UCSD-AML1 (cell line): ENCODE data around the gene AGBL1.
"Not testable (repeated sequence)": the region's sequence is repeated elsewhere in the genome, so short reads cannot be mapped to it uniquely, and the experiment has no call there.

Experiments used
- DNase-seq: peaks from one replicate; lab custom pipeline; 2025; ENCODE audit not compliant: unreplicated experiment; lab: John Stamatoyannopoulos, UW

AGBL1 gene

GRCh38 chr15:86850939-86851338 is 771.3 kb downstream of the AGBL1 start:
- DNase-seq, result no peak

- no peak for DNase-seq
Measured at GRCh38 chr15:86852741-86853140, 773.1 kb downstream of the AGBL1 start.

DNA sequence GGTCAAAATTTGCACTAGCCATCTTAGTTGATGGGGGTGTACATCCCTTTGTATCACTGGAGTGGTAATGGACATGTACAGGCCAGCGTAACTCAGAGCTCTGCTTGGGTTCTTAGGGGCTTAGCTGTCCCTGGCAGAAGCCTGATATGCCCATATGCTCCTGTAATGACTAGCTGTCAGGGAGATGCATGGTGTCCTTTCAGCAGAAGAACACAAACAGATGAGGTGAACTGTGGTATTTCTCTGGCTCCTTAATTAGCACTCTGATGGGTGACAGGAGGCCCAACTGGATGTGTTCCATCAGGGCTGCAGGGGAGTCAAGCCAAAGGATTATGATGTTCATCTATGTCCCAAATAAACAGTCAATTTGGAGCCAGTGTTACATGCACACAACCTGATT is 774.5 kb downstream of the AGBL1 start:
- no peak for DNase-seq

- DNase-seq, result no peak
Measured at GRCh38 chr15:86855307-86856291, 775.9 kb downstream of the AGBL1 start.

DNA sequence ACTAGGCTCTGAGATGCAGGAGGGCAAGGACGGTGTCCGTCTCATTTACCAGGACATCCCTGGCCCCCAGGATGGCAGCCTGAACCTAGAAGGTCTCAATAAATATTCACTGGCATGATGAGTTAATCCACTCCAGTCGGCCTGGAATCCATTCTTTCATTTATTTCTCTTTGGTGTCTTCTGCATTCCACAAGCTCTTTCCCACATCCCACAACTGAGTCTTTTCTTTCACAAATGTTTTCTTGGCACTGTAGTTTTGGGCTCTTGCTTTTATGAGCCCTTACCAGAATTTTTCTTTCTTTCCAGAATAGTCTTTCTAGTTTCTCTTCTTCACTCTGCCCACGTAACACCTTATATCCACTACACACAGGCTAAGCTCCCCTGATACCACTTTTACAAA is 778.0 kb downstream of the AGBL1 start:
- no peak for DNase-seq

DNA sequence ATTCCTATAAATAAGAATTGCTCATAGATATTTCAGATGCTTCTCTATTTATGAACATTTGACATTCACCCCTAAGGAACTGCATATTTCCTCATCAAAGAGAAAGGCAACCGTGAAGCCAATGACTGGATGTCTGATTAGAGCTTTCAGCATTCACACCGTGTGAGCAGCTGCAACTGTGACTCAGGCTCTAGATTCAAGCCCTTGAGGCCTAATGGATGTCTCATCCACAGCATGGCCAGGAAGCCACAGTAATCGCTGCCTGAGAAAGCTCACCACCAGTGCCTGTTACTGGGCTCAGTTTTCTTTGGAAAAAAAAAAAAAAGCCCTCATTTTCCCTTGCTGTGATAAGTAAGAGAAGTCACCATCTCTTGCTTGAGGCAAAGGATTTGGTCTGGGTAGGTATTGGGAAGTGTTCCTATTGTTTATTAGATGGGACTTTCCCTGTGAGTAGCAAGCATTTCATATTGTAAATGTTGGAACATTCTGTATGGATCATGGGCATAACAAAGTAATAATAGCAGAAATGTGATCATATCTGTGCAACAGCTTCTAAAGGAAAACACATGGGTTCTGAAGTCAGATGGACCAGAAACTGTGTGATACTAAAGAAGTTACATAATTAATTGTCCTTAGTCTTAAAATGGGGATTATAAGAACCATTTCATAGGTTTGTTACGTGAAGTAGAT is 783.7 kb downstream of the AGBL1 start:
- DNase-seq, result no peak

GRCh38 chr15:86865920-86866319 is 786.2 kb downstream of the AGBL1 start:
- DNase-seq, result no peak

DNA sequence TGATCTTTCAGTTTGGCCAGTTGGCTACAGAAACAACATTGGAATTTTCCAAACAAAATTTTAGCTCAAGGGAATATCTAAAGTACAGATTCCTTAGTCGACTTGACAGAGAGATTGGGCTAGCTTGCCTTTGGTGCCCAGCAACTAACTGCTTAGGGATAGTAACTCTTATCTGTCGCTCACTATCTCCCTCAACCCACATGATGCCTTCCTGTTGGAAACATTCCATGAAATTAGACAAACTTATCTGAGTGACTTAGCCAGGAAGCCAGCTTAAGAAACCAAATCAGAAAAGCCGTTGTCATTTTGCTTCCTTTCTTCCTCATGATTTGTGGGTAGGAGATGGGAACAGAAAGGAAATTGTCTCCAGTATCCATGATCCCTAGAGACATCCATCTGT is 791.2 kb downstream of the AGBL1 start:
- DNase-seq, result no peak

GRCh38 chr15:86871964-86872363 is 792.3 kb downstream of the AGBL1 start:
- DNase-seq, result no peak

- DNase-seq, result no peak
Measured at GRCh38 chr15:86872782-86873181, 793.1 kb downstream of the AGBL1 start.

GRCh38 chr15:86875067-86875466 is 795.4 kb downstream of the AGBL1 start:
- no peak for DNase-seq

DNA sequence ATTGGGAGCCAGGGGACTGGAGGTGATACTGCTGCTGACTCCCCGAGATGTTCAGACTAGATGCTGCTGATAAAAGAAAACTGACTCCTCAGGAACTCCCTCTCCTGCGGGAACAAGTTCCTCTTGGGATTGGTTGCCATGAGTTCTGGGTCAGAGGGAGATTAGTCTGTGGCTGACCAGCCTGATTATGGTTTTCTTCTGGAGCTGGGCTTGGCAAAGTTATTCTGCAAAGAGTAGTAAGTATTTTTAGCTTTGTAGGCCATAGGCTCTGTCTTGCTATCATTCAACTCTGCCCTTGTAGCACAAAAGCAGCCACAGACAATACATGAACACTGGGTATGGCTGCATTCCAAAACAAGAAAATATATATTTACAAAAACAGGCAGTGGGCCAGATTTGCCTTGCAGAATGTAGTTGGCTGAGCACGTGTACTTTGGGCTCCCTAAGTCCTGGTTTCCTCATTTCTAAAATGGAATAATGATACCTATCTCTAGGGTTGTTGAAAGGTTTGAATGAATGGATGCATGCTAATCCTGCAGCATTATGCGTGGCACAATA is 796.8 kb downstream of the AGBL1 start:
- no peak for DNase-seq

DNA sequence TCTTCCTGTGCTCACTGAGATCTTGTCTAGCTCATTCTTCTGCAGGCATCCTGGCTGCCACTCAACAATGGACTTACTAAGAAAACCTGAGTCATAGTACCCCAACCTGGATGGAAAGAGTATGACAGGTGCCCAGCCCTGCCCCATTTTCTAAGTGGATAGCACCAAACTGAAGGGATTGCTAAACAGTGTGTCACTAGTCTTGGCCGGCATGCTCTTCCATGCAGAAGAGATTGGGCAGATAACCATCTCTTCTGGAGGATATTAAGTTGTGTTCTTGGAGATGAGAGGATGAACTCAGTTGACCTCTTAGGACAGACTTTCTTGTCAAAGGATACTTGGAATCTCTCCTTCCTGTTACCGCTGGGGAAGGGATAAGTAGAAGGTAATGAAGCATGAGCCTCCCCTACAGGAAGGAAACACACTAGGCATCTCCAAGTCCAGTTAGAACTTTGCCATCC is 797.5 kb downstream of the AGBL1 start:
- no peak for DNase-seq

GRCh38 chr15:86878844-86879243 is 799.2 kb downstream of the AGBL1 start:
- not testable (repeated sequence) for DNase-seq

- no peak for DNase-seq
Measured at GRCh38 chr15:86879250-86880229, 799.9 kb downstream of the AGBL1 start.

DNA sequence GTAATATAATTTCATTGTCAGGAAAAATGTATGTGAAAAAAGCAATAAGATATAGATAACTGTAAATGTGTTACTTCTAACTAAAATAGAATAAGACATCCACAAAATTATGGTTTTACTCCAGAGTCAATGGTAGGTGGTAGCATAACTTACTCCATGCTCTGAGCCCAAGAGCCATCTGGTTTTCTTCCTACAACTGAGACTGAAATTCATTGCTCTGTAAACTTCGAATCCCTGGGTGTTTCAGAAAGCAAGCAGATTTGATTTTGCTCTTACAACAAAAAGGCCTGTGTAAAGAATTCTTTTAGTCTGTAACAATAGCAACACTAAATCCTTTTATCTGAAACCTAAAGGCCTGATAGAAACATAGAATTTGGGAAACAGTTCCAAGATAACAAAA is 805.9 kb downstream of the AGBL1 start:
- DNase-seq, result no peak

DNA sequence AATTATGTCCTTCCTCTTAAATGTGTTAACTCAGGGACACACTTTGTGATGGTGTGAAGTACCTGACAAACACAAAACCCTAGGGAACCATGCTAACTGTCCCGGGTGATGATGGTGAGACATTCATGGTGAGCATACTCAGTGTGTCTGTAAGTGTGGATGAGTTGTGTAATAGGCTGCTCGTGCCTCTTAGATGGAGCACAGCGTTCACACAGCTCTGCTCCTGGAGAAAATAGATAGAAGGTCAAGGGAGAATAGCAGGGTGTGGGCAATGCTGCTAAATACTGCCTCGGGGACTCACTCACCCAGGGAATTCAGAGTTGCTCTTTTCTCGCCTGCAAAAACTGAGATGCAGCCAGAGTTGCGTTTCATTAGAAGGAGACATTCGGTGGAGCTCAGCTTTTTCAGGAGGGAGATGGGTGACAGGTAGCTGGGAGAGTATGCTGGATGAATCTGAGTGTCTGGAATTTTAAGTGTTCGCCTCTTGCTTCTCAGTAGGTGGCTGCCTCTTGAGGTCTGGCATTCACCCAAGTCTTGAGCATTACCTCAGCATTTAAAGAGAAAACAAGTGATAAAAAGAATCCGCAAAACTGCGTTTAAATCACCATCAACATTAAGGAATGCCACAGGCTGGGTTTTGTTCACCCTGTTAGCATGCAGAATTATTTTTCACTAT is 813.2 kb downstream of the AGBL1 start:
- no peak for DNase-seq

- DNase-seq, result no peak
Measured at GRCh38 chr15:86894269-86894668, 814.6 kb downstream of the AGBL1 start.

GRCh38 chr15:86903642-86904421 is 824.2 kb downstream of the AGBL1 start:
- DNase-seq, result no peak
